ENCODE results near the gene KRTCAP3. TPM values are rescaled to one million over a fixed set of nuclear protein-coding genes. Genes with fewer than 3 reads are reported as not detected.

KRTCAP3 gene
- total and polyA plus RNA-seq, 2 of the 8 experiments (the other 6 are each of a cell fraction or from before 2014, with no cell fraction given): 55.4 to 72.5 TPM

DNA sequence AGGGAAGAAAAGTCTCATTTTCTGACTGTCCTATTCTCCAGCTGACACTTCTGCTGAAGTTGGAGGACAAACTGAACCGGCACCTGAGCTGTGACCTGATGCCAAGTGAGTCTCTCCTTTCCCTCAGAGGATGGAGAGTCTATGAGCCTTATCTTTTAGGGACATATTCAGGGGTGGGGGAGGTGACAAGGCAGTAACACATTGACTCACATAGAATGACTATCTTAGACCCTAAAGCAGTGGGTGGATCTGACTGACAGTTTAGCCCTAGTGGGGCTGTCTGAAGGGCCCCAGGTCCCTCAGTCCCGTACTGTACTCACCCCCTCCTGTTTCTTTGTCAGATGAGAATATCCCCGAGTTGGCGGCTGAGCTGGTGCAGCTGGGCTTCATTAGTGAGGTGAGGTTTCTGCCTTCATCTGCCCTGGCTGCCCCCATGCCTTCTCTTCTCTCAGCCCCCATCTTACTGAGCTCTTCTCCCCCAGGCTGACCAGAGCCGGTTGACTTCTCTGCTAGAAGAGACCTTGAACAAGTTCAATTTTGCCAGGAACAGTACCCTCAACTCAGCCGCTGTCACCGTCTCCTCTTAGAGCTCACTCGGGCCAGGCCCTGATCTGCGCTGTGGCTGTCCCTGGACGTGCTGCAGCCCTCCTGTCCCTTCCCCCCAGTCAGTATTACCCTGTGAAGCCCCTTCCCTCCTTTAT lies 805 bp upstream of the KRTCAP3 start (continued):
- TF ChIP-seq JUN (IDR thresholded peaks at IDR 0.05; ENCODE audit: low read depth, low read length) (no peak), POLR2A (IDR thresholded peaks at IDR 0.05; ENCODE audit: control extremely low read depth in 1 of 2, low read depth in 2 of 2, low read length in 2 of 2) (no peak), TCF12 (IDR thresholded peaks at IDR 0.05; ENCODE audit: low read depth, low read length) (no peak), NANOG (IDR thresholded peaks at IDR 0.05; ENCODE audit: insufficient read depth, low read depth, low read length, poor library complexity, severe bottlenecking) (no peak), RFX5 (IDR thresholded peaks at IDR 0.05; ENCODE audit: borderline replicate concordance, low read depth, low read length) (no peak)
- TF ChIP-seq, protein P1, sequence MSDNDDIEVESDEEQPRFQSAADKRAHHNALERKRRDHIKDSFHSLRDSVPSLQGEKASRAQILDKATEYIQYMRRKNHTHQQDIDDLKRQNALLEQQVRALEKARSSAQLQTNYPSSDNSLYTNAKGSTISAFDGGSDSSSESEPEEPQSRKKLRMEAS (IDR thresholded peaks at IDR 0.05): no peak
